ENCODE data around the gene GABARAPL2.

Gene GABARAPL2

GRCh38 chr16:75555213-75555706 is 10.9 kb upstream of the GABARAPL2 start:
- peak; percentile 83 for DNase-seq (ENCODE audit: low read depth, low spot score)

DNA sequence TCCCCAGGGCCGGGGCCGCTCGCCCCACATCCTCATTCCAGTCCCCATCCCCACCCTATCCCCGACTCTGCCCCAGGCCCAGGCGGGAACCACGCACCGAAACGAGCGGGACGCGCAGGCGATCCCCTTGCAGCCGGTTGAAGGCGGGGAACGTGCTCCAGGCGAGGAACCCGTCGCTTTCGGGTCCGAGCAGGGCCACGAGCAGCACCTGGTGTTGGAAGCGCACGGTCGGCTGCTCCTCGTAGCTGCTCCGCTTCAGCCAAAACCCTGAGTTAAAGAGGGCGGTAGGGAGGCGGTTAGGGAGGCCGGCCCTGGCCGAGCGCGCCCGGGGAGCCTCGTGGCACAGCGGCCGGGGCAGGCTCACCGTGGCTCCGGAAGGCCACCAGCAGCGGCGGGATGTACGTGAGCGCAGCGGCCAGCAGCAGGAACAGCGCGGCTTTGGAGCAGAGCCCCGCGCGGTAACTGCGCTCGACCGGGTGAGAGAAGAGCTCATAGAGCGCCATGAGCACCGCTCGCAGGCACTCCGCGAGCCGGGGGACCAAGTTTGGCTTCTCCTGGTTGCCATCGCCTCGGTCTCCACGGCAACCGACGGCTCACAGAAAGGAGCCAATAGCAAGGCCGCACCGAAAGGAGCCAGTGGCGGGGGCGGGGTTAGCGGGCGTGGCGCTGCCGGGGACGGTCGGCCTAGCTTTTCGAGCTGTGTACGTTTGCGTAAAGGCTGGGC is 10.3 kb upstream of the GABARAPL2 start, which contains the start of gene TMEM231:
TMEM231 (minus strand) TSS at position 546 of the 724 bp plus-strand sequence; CDS start at position 503, 43 bp downstream.
- peak; percentile 96 for DNase-seq (ENCODE audit: low read depth, low spot score)

DNA sequence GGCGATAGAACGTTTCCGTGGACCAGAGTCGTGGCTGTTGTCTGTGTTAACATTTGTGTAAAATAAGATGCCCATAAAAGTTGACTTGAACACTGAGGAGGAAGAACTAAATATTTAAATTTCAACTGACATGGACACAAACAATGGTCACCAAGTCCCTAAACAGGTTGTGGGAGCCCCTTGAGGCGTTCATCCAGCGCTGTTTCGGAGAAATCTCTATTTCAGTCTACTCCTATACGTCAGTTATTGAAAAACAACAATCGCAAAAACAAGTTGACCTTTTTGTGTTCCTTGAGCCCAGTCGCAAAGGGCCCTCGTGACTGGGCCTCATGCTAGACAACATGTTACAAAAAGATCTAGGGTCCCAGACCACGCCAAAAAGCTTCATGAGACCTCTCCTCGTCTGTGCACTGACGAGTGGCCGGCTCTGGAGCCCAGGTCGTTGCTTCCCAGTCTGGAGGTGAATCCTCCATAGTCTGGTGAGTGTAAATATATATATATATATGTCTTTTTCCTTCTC is 9.7 kb upstream of the GABARAPL2 start:
- no peak for DNase-seq (ENCODE audit: low read depth, low spot score)

GRCh38 chr16:75558846-75559401 is 7.3 kb upstream of the GABARAPL2 start:
- peak; percentile 41 for DNase-seq (ENCODE audit: low read depth, low spot score)

GRCh38 chr16:75559564-75560372 is 6.4 kb upstream of the GABARAPL2 start:
- DNase-seq (ENCODE audit: low read depth, low spot score) = peak; percentile 51

DNA sequence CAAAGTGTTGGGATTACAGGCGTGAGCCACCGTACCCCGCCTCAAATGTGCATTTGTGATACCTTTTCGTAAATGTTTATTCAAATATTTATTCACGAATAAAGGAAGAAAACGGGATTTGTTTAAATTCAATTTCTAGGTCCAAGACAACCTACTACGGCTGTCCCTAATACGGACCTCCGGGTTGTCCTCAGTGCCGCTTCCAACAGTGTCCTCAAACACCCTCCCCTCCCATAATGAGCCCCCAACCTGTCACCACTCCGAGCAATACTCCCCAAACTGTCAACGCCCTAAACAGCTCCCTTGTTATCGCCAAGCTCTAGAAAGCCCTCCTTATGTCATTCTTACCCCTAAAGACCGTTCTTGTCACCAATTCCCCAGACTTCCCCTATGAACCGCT is 539 bp upstream of the GABARAPL2 start:
- no peak for DNase-seq (ENCODE audit: low read depth, low spot score)

DNA sequence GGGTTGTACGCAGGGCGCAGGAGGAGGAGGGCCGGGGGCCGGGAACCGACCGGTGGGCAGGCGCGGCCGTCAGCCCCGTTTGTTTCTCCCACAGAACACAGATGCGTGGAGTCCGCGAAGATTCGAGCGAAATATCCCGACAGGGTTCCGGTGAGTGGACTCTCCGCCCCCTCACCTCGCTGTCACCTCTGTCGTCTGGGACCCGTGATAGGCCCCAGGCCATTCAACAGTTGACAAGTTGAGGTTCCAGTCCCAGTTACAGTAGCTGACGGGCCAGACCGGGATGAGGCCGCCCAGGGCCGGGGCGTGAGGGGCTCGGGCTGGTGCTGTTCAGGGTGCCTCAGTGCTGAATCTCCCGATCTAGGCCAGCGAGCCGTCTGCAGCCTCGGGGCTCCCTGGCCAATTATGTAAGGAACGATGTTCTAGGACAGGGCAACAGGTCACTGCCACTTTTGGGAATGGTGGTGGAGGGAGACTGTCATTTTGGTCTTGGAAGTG is 628 bp downstream of the GABARAPL2 start:
- peak; percentile 36 for DNase-seq (ENCODE audit: low read depth, low spot score)

- no peak for DNase-seq (ENCODE audit: low read depth, low spot score)
Observed at GRCh38 chr16:75567911-75568310, 1.7 kb downstream of the GABARAPL2 start.

GRCh38 chr16:75570396-75571065 is 4.4 kb downstream of the GABARAPL2 start:
- DNase-seq (ENCODE audit: low read depth, low spot score) = no peak

- DNase-seq (ENCODE audit: low read depth, low spot score) = no peak
Observed at GRCh38 chr16:75572864-75573542, 6.8 kb downstream of the GABARAPL2 start.

- DNase-seq (ENCODE audit: low read depth, low spot score) = no peak
Observed at GRCh38 chr16:75573955-75574354, 7.8 kb downstream of the GABARAPL2 start.

GRCh38 chr16:75575958-75576357 is 9.8 kb downstream of the GABARAPL2 start:
- no peak for DNase-seq (ENCODE audit: low read depth, low spot score)

DNA sequence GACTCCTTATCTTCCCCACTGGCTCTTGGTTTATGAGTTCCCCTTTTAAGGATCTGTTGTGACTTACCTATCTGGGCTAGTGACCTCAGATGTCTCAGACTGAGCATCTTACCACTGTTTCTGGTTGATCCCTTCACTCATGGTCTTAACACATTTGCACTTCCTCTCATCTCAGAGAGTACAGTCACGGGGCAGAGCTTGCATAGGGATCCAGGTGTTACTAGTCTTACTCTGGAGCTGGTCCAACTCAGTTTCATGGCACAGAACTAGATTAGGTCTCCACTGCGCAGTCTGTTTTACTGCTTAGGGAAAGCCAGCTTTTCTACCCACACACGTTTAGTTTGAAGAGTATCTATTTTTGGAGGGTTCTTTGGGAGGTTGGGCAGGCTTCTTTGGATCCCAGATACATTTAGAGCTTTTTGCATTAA is 10.2 kb downstream of the GABARAPL2 start:
- DNase-seq (ENCODE audit: low read depth, low spot score) = no peak

DNA sequence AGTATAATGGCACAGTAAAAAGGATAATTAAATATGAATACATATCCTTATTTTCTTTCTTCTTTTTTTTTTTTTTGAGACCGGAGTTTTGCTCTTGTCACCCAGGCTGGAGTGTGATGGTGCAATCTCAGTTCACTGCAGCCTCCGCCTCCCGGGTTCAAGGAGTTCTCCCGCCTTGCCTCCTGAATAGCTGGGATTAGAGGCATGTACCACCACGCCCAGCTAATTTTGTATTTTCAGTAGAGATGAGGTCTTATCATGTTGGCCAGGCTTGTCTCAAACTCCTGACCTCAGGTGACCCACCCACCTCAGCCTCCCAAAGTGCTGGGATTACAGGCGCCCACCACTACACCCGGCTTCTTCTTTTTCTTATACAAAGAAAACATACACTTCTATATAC is 12.0 kb downstream of the GABARAPL2 start:
- no peak for DNase-seq (ENCODE audit: low read depth, low spot score)

DNA sequence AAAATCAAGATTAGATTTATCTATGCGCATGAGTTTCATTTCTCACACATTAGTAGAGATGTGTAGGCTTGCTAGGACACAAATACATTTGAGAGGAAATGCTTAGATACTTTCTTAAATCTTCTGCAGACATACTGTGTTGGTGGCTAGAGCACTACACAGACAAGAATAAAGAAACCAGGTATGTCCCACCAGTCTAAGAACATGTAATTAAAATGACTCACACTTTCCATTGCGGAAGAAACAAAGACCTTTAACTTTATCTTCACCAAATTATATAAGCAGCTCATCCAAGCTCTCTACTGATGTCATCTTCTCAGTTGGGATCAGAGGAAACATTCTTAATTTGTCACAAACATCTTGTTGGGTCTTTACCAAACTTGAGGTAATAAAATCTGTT is 12.5 kb downstream of the GABARAPL2 start:
- DNase-seq (ENCODE audit: low read depth, low spot score) = no peak

DNA sequence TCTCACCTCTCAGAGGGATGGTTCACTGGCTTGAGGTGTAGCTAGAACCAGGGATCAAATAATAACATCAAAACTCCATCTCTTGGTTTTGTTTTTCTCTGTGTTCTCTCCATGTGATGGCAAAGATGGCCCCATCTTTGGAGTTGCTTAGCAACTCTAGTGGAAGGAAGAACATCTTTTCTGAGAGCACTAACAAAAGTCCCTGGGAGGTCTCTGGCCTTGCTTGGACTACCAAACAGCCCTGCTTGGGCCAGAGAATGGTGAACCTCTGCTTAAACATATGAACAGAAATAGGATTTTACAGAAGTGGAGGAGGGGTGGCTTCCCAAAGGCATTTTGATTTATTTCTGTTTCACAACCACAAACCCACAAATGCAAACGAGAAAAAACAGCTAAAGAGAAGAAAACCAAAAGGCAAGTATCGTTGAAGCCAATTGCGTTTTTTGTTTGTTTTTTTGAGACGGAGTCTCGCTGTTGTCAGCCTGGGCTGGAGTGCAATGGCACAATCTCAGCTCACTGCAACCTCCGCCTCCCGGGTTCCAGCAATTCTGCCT is 13.2 kb downstream of the GABARAPL2 start:
- DNase-seq (ENCODE audit: low read depth, low spot score) = no peak

DNA sequence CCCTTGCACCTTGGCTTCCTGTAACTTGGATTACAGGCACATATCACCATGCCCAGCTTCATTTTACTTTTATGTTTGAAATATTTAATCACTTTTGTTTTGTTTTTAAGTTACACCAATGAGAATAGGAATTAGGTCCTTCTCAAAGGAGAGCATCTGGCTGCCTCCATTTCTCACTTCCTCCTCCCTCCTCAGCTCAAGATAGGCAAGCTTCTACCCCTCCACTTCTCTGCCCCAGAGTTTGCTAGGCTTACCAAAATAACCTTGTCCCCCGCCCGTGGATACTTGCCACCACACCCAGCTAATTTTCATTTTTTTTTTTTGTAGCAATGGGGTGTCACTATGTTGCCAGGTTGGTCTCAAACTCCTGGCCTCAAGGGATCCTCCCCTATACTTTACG is 17.9 kb downstream of the GABARAPL2 start:
- no peak for DNase-seq (ENCODE audit: low read depth, low spot score)

DNA sequence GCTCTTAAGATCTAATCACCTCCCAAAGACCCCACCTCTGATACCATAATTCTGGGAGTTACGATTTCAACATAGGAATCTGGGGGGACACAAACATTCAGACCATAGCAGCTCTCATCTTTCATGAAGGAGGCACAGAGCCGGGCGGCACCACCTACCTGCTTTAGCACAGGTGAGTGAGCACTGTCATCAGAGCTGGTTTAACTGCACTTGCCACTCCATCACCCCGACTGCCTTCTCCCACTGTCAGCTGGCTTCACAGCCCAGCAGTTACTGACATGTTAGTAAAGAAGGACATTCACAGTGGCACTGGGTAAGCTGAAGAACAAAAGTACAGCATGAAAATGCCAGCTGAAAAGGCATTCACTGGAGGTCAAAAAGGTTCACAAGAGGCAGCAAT is 22.5 kb downstream of the GABARAPL2 start:
- DNase-seq (ENCODE audit: low read depth, low spot score) = no peak

DNA sequence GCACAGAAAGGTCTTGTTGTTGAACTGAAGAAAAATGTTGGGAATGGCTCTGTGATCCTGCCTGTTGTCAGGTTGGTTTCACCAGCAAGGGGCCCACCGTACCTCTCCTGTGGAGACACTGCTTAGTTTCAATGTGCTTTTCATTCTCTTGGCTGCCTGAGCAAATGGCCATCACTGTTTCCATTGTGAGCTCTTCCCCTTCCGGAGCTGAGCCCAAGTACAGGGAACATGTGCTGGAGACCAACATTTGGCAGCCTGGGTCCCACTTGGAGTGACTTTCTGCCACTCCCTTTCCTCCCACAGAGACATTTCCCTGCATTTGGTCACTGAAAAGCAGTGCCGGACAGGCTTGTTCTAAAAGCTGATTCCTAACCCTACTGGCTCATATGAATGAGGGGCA is 23.1 kb downstream of the GABARAPL2 start:
- no peak for DNase-seq (ENCODE audit: low read depth, low spot score)

Data from ELF-1 (cell line).